ENCODE measurements around the gene SGCB. TPM values are rescaled to one million over a fixed set of nuclear protein-coding genes. Genes with fewer than 3 reads are reported as not detected.
"Not testable (repeated sequence)": the region's sequence is repeated elsewhere in the genome, so short reads cannot be mapped to it uniquely, and the experiment has no call there.

The SGCB gene
- total RNA-seq, result 1 to 10 TPM; 6.6 to 9.2 TPM

- H3K36me3 Mint-ChIP-seq, result peaks cover 5% of the 10 kb centered on the region
- H3K9me3 Mint-ChIP-seq, result no peaks in the 10 kb centered on the region
- H3K27ac Mint-ChIP-seq, result peak within 1 kb of the TSS; percentile 44 to 49
- peak within 1 kb of the TSS; percentile 91 for H3K4me3 Mint-ChIP-seq
- peaks cover 48 to 58% of the 10 kb centered on the region in 2 donors for H3K27me3 Mint-ChIP-seq
- H3K4me1 Mint-ChIP-seq (ENCODE audit: low read depth in 2 of 2), result peaks cover 12 to 21% of the 10 kb centered on the region in 2 donors
- ATAC-seq (peak; percentile 91 to 94), DNase-seq (ENCODE audit: low spot score) (peak; percentile 66)
Measured at GRCh38 chr4:52038103-52038912, at the start of gene SGCB. TSS of gene SGCB (minus strand) at chr4:52038299. CDS start at chr4:52038259, 40 bp downstream.

- ATAC-seq; H3K27ac Mint-ChIP-seq; DNase-seq (ENCODE audit: low spot score); H3K4me3 Mint-ChIP-seq; H3K36me3 Mint-ChIP-seq; H3K27me3 Mint-ChIP-seq; H3K4me1 Mint-ChIP-seq (ENCODE audit: low read depth in 2 of 2): not testable (repeated sequence)
- H3K9me3 Mint-ChIP-seq, result peaks cover 33% of the 10 kb centered on the region
Measured at GRCh38 chr4:52086425-52086824, 48.3 kb upstream of the SGCB start.

DNA sequence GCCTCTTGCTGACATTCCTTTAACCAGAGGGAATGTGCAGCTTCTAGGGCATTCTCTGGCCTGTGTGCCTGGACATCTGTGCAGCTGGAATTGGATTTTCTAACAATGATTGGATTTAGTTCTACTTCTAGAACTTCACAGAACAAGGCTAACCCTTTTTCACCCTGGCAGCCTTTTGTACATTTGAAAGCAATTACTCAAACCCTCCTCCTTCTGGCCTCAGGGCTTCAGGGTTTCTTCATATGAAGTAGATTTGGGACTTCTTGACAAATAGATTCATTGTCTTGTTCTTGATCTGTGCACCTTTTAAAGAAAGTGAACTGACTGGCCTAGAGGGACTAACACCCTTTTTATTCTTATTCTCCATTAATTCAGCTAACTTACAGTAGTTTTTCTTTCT lies 43.1 kb upstream of the SGCB start:
- ATAC-seq (no peak), DNase-seq (ENCODE audit: low spot score) (no peak)
- H3K36me3 Mint-ChIP-seq, result peaks cover under 1% of the 10 kb centered on the region
- no peak overlapping the region for H3K27ac Mint-ChIP-seq
- H3K27me3 Mint-ChIP-seq, result peaks cover 3 to 18% of the 10 kb centered on the region in 2 donors
- peaks cover 15% of the 10 kb centered on the region for H3K9me3 Mint-ChIP-seq
- no peaks in the 10 kb centered on the region for H3K4me1 Mint-ChIP-seq (ENCODE audit: low read depth in 2 of 2)
- no peak overlapping the region for H3K4me3 Mint-ChIP-seq

DNA sequence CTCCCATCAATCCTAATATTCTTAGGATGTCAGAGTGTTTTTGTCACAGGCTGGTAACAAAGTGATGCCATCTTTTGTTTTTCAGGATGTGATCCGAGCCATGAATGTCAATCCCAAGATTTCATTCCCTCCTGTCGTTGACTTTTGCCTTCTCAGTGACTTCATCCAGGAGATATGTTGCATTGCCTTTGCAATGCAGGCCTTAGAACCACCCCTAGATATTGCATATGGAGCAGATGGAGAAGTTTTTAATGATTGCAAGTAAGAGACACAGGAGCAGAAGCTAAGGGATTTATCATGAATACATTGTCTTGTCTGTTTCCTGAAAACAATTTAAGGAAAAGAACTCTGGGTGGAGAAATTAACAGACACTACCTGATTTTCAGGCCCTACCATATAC lies 41.6 kb upstream of the SGCB start:
- no peak for ATAC-seq
- no peak for DNase-seq (ENCODE audit: low spot score)
- Mint-ChIP-seq H3K27me3 (peaks cover 6 to 32% of the 10 kb centered on the region in 2 donors), H3K4me1 (ENCODE audit: low read depth in 2 of 2) (no peaks in the 10 kb centered on the region), H3K36me3 (peaks cover 6% of the 10 kb centered on the region), H3K4me3 (no peak overlapping the region), H3K27ac (no peak overlapping the region), H3K9me3 (peaks cover 16% of the 10 kb centered on the region)

DNA sequence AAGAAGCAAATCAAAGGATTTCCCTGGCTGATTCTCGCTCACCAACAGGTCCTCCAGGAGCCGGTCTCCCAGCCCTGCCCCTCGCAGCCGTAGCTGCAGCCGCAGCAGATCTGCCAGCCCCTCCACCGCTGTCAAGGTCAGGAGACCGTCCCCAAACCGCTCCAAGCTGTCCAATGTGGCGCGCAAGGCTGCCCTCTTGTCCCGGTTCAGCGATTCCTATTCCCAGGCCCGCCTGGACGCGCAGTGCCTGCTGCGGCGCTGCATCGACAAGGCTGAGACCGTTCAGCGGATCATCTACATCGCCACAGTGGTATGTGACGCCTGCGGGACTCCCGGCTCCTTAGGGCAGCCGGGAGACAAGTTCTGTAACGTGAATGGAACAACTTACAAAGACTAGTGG lies 38.6 kb upstream of the SGCB start:
- no peak overlapping the region for H3K27ac Mint-ChIP-seq
- no peak overlapping the region for H3K4me3 Mint-ChIP-seq
- peaks cover 6 to 37% of the 10 kb centered on the region in 2 donors for H3K27me3 Mint-ChIP-seq

GRCh38 chr4:52071791-52072546 lies 33.9 kb upstream of the SGCB start:
- no peaks in the 10 kb centered on the region for H3K4me1 Mint-ChIP-seq (ENCODE audit: low read depth in 2 of 2)
- no peak overlapping the region for H3K4me3 Mint-ChIP-seq
- ATAC-seq (no peak), DNase-seq (ENCODE audit: low spot score) (no peak)
- peaks cover 3 to 43% of the 10 kb centered on the region in 2 donors for H3K27me3 Mint-ChIP-seq
- no peak overlapping the region for H3K27ac Mint-ChIP-seq
- H3K9me3 Mint-ChIP-seq, result peaks cover 9% of the 10 kb centered on the region
- peaks cover 13% of the 10 kb centered on the region for H3K36me3 Mint-ChIP-seq

More for the DNA sequence above, 38.6 kb upstream of the SGCB start:
- DNase-seq (ENCODE audit: low spot score) (no peak), ATAC-seq (no peak)
- peaks cover 7% of the 10 kb centered on the region for H3K9me3 Mint-ChIP-seq
- H3K36me3 Mint-ChIP-seq, result peaks cover 6% of the 10 kb centered on the region
- no peaks in the 10 kb centered on the region for H3K4me1 Mint-ChIP-seq (ENCODE audit: low read depth in 2 of 2)

GRCh38 chr4:52069571-52069970 lies 31.5 kb upstream of the SGCB start:
- no peak overlapping the region for H3K27ac Mint-ChIP-seq
- peaks cover 0 to 27% of the 10 kb centered on the region in 2 donors for H3K27me3 Mint-ChIP-seq

DNA sequence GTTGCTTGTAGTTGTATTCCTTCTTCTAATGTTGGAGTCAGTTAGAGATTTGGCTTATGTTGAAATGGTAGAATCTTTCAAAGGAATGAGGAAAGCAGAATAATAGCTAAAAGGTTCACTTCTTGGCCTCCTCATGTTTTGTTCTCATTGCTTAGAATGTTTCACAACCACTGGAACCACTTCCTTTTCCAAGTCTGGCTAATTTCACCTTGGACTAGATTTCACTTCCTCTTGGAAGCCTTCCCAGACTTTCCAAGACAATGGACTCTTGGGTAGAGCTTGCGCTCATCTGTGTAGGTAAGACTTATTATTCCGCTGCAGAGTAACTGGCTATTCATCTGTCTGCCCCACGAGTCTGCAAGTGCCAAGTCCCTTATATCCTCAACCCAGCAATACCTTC lies 21.3 kb upstream of the SGCB start:
- no peaks in the 10 kb centered on the region for H3K36me3 Mint-ChIP-seq
- ATAC-seq (no peak), DNase-seq (ENCODE audit: low spot score) (no peak)
- H3K4me3 Mint-ChIP-seq, result no peak overlapping the region
- no peaks in the 10 kb centered on the region for H3K9me3 Mint-ChIP-seq
- H3K27me3 Mint-ChIP-seq, result peaks cover 5 to 23% of the 10 kb centered on the region in 2 donors
- no peaks in the 10 kb centered on the region for H3K4me1 Mint-ChIP-seq (ENCODE audit: low read depth in 2 of 2)
- no peak overlapping the region for H3K27ac Mint-ChIP-seq

More at GRCh38 chr4:52069571-52069970, 31.5 kb upstream of the SGCB start:
- Mint-ChIP-seq H3K36me3 (peaks cover 6% of the 10 kb centered on the region), H3K9me3 (peaks cover 9% of the 10 kb centered on the region), H3K4me1 (ENCODE audit: low read depth in 2 of 2) (no peaks in the 10 kb centered on the region), H3K4me3 (no peak overlapping the region)
- ATAC-seq, result no peak
- DNase-seq (ENCODE audit: low spot score), result no peak

GRCh38 chr4:52058275-52058674 lies 20.2 kb upstream of the SGCB start:
- Mint-ChIP-seq H3K4me1 (ENCODE audit: low read depth in 2 of 2) (no peaks in the 10 kb centered on the region), H3K4me3 (no peak overlapping the region), H3K27me3 (peaks cover 12 to 33% of the 10 kb centered on the region in 2 donors), H3K36me3 (peaks cover 5% of the 10 kb centered on the region), H3K27ac (no peak overlapping the region), H3K9me3 (peaks cover 4% of the 10 kb centered on the region)
- ATAC-seq, result no peak
- no peak for DNase-seq (ENCODE audit: low spot score)

- H3K27ac Mint-ChIP-seq, result no peak overlapping the region
- peaks cover 4% of the 10 kb centered on the region for H3K9me3 Mint-ChIP-seq
- H3K4me3 Mint-ChIP-seq, result no peak overlapping the region
- H3K27me3 Mint-ChIP-seq, result peaks cover 19 to 43% of the 10 kb centered on the region in 2 donors
- ATAC-seq, result no peak
- peaks cover 7% of the 10 kb centered on the region for H3K36me3 Mint-ChIP-seq
- H3K4me1 Mint-ChIP-seq (ENCODE audit: low read depth in 2 of 2), result peaks cover 3 to 4% of the 10 kb centered on the region in 2 donors
- DNase-seq (ENCODE audit: low spot score), result no peak
Measured at GRCh38 chr4:52057196-52057595, 19.1 kb upstream of the SGCB start.

DNA sequence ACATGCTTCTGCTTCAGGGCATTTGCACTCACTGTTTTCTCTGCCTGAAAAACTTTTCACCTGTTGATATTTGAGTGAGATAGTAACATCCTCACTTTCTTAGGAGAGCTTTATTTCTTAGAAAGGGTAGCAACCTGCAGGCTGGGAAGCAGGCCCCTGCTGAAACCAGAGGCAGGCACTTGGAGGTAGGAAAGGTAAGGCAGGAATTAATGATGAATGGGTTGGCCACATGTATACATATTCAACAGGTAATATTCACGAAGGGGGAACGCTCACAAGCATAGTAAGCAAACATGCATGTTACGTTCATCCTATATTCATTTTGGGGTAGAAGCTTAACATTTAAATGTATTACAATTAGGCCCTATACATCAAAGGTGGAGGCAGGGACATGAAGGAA lies 16.2 kb upstream of the SGCB start:
- Mint-ChIP-seq H3K4me1 (ENCODE audit: low read depth in 2 of 2) (peaks cover 6 to 7% of the 10 kb centered on the region in 2 donors), H3K9me3 (peaks cover 4% of the 10 kb centered on the region), H3K36me3 (peaks cover 7% of the 10 kb centered on the region), H3K4me3 (no peak overlapping the region), H3K27ac (no peak overlapping the region), H3K27me3 (peaks cover 25 to 49% of the 10 kb centered on the region in 2 donors)
- ATAC-seq (no peak), DNase-seq (ENCODE audit: low spot score) (no peak)

DNA sequence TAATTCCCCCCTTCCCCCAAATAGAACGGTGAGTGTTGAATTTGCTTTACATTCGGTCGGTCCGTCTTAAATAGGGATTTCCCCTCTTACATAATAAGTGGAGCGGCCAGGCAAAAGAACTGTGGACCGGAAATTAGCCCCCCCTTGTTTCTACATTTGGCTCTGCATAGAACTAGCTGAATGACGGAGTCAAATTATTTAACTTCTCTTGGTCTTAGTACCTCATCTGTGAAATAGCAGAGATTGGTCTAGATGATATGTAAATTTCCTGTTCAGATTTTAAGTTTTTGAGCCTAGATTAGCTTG lies 14.3 kb upstream of the SGCB start:
- Mint-ChIP-seq H3K36me3 (peaks cover 7% of the 10 kb centered on the region), H3K4me3 (peak overlapping the region; percentile 34), H3K4me1 (ENCODE audit: low read depth in 2 of 2) (peaks cover 6 to 7% of the 10 kb centered on the region in 2 donors), H3K27me3 (peaks cover 31 to 51% of the 10 kb centered on the region in 2 donors), H3K9me3 (peaks cover 4% of the 10 kb centered on the region), H3K27ac (no peak overlapping the region)
- DNase-seq (ENCODE audit: low spot score) (no peak), ATAC-seq (peak in 1 of 2 donors; percentile 41)

DNA sequence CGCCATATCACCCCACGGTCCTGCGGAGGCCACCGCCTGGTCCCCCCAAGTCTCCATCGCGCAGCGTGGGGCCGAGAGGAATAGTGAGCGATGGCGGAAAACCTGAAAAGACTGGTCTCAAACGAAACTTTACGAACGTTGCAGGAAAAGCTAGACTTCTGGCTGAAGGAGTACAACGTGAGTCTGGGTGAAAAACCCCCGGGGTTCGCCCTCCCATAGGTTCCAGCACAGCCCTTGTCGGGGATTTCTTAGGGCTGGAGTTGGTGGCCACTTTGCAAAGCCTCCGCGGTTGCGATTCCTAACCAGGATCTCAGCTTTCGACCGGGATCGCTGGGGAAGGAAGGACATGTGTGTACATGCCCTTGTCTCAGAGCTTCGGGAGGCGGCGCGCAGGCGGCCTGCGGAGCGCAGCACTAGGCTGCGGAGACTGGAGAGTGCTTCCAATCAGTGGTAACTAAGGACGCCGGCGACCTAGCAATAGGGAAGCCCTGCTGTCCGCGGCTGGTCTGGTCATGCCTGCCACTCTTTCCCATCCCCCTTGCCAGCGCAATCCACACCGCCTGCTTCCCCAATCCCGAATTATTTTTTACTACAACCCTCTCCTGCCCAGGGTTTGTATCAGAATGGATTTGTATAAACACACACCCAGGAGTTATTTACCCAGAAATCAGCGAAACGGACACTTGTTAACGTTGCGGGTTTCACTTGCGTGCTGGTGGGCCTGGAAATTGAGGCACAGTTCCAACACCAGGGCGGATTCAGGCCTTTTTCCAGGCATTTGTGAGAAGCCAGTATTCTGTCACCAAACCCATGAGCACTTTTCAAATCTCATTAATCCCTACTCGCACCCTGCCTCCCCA lies 13.7 kb upstream of the SGCB start:
- Mint-ChIP-seq H3K36me3 (peaks cover 7% of the 10 kb centered on the region), H3K9me3 (peaks cover 4% of the 10 kb centered on the region), H3K4me1 (ENCODE audit: low read depth in 2 of 2) (peaks cover 6 to 7% of the 10 kb centered on the region in 2 donors), H3K27ac (no peak overlapping the region), H3K4me3 (peak overlapping the region; percentile 34), H3K27me3 (peaks cover 30 to 52% of the 10 kb centered on the region in 2 donors)
- ATAC-seq, result peak; percentile 44 to 48
- DNase-seq (ENCODE audit: low spot score), result no peak
